GM19328 (cell line): ENCODE measurements around the gene GLI3.

Source experiments
- ATAC-seq: cut with Tn5 transposase; IDR thresholded peaks from one replicate; pipeline ENCODE4 v1.9.1; 2021; ENCODE audit warnings: mild to moderate bottlenecking, moderate library complexity; ENCODE audit not compliant: unreplicated experiment

Gene GLI3

GRCh38 chr7:42049761-42050160, 187.2 kb downstream of the GLI3 start:
- no peak for ATAC-seq

- no peak for ATAC-seq
Measured at GRCh38 chr7:42046483-42046882, 190.5 kb downstream of the GLI3 start.

DNA sequence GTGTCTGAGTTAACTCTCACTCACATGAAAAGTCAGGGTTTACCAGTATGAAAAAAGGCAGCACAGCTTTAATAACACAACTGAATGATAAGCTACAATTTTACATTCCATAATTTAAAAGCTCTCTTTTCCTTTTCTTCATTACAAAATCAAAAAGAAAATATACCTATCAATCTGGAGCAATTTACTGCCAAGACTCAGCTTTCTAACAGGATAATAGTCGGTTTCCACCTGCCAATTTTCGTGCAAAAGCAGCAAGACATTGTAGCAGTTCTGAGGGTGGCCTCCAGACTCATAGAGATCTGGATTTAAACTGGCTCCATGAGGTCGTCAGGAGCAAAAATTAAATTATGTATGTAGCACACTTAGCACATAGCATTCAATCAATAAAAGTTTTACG, 191.0 kb downstream of the GLI3 start:
- ATAC-seq = no peak

GRCh38 chr7:42039921-42040320, 197.1 kb downstream of the GLI3 start:
- ATAC-seq = no peak

DNA sequence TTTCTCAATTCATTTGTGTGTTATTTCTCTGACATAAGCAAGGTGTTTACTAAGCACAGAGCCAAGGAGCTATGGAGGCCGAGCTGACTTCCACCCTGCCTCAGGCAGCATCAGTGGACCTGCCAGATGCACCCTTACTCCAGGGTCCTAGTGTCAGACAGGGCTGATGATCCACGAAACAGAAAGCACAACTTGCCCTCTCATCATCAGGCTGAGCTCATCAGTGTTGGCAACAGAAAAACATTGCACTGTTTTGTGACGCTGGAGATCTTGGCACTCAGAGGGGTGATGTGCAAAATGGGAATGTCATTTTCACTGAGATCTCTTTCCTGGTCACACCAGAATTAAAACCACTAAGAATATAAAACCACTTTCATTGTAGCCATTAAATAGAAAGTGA, 201.8 kb downstream of the GLI3 start:
- ATAC-seq = no peak

GRCh38 chr7:42033480-42033879, 203.5 kb downstream of the GLI3 start:
- ATAC-seq = no peak

DNA sequence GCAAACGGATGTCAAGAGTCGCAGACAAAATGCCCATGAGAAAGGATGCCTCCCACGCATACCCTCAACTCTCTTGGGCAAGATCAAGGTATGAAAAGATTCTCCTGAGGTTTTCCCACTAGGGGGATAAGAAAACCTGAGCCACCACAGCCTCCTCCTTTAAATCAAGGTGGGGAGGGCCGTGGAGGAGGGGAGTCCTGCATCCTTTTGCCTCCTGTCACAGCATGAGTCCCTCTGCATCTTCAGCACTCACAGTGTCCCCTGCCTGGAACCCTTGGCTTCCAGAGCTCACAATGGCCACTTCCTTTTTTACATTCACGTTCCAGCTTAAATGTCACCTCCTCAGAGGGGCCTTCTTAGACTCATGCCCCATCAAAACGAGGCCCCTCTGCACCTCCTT, 207.6 kb downstream of the GLI3 start:
- ATAC-seq = no peak

DNA sequence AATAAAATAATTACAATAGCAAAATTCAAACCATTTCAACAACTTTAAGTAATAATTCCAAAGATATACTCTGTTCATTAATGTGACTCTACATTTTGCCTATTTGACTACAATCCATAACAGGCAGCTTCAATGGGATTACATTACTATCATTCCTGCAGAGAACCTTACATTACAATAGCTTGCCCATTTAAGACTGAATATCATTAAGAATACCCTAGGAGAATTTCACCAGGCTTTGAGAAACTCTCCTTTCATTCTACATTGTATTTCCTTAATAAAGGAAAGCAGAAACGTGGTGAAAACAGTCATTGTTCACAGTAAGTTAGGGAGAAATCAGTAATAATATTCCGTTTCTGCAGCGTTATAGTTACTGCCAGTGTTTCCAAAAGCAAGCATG, 209.5 kb downstream of the GLI3 start:
- no peak for ATAC-seq

GRCh38 chr7:42026622-42027197, 210.3 kb downstream of the GLI3 start:
- no peak for ATAC-seq

DNA sequence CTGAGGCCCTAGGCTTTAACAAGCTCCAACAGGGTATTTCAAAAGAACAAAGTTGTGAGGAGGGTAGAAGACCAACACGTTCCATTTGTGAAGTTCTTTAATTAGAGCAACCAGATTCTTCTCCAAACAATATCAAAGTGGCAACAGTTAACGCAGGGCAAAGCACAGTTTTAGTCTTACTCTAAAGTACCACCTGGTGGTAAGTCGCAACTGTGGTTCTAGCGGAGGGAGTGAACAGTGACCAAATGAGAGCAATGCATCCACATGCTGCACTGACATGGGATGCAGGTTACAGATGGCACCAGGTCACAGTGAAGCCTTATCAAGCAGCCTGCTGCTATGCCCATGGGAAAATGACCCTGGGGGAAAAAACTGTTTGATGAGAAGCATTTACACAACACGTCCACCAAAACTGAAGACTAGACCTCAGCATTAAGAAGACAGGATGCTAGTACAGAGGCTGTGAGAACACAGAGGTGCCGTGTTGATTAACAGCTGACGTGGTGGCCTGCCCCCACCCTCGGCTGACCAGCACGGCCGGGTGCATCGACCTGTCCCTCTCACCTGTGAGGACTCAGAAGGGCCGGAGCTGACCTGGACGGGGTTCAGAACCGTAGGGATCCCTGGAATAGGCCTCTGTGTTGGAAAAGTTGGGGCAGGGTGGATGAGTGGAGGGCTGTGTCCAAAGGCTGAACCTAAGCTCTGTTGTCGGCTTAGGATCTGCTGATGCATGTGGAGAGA, 211.2 kb downstream of the GLI3 start:
- no peak for ATAC-seq

DNA sequence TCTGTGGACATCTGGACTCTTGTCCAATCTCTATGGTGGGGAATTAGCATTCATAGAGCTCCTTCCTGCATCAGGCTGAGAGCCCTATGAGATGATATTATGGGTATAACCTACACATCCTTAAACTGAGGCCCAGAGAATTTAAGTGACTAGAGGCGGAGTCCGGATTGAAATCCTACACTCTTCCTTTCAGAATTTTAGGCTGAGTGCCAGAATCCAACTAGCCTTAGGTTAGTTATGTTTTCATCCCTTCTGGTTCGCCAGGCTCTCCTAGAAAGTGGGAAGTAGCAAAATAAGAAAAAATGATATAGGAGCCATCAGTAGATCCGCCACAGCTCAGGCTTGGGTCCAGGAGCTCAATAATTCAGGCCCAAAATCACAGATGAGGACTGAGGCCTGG, 212.5 kb downstream of the GLI3 start:
- ATAC-seq = no peak

GRCh38 chr7:42023262-42023661, 213.7 kb downstream of the GLI3 start:
- no peak for ATAC-seq

- no peak for ATAC-seq
Measured at GRCh38 chr7:42022791-42023190, 214.2 kb downstream of the GLI3 start.

- no peak for ATAC-seq
Measured at GRCh38 chr7:42022056-42022455, 215.0 kb downstream of the GLI3 start.

DNA sequence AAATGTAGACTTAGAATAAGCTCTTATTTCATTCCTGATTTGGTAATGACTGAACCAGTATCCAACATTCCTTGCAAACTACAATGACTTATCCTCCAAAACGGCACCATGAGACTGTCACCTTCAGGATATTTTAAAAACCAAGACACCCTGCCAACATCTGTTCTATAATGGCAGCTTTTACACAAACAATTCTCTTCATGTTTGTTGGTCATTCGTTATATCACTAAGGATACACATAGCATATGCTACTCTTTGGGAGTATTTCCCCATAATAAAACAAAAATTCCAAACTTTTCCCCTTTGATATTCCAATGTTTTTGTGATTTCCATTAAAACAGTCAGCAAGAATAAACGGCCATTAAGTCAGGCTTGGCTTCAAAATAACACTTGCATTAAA, 215.4 kb downstream of the GLI3 start:
- ATAC-seq = no peak

DNA sequence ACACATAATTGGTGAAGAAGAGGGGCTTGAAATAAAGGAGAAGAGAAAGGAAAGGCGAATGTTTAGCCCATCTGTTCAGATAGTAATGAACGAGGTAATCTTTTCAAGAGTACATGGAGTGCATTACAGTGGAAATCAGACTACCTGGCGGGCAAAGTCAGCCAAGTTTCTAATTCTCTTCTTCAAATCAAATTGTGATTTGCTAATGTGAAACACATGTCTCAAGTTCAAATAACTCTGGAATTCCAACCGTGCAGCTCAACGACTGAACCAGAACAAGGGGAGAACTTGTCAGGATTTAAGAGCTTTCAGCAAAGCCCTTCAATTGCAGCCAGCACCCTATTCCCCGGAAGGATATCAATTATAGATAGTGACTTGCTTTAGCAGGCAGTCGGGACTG, 216.9 kb downstream of the GLI3 start:
- no peak for ATAC-seq

GRCh38 chr7:42017349-42017986, 219.5 kb downstream of the GLI3 start:
- ATAC-seq = no peak

- ATAC-seq = no peak
Measured at GRCh38 chr7:42016517-42016916, 220.5 kb downstream of the GLI3 start.

- ATAC-seq = no peak
Measured at GRCh38 chr7:42014625-42015618, 222.1 kb downstream of the GLI3 start.

DNA sequence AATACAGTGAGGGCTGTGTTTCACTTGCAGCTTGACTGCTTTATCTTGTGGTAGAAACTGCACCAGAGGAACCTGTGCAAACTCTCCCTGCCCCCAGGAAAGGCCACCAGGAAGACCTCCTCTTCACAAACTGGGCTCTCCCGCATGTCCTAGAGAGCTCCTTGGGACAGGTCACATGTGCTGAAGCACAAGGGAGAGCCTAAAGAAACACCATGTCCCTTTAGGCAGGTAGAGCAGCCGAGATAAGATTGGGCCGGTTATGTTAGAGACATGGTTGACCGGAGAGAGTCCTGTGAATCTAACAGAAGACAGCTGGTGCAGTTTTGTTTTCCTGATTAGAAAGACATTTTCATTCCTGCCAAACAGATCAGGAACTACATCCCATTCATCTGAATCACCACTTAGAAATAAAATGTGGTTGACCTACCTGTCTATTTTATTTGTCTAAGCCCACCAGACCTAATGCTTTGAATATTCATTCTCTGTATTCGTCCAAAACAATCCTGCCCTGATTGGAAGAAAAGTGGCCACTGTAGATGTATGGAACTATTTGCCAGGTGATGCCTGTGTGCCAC, 224.1 kb downstream of the GLI3 start:
- no peak for ATAC-seq

DNA sequence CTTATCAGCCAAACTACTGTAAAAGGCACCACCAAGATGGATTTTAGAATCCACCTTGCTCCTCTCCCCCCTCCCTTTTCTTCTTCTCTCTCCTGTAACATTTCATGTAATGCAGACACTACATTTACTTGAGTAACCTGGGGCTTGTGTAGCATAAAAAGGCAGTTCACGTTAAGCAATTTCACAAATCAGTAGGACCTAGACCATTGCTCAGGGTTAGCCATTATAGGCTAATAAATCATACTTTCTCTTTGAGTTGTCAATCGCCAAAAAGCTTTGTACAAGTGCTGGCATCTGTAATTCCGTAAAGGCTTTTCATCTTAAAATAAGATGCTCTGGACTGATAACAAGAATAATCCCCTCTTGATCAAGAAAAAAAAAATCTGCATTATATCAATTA, 224.7 kb downstream of the GLI3 start:
- no peak for ATAC-seq
